ENCODE data around the gene LGI2.
"Not testable (repeated sequence)": the region's sequence is repeated elsewhere in the genome, so short reads cannot be mapped to it uniquely, and the experiment has no call there.

LGI2 gene

DNA sequence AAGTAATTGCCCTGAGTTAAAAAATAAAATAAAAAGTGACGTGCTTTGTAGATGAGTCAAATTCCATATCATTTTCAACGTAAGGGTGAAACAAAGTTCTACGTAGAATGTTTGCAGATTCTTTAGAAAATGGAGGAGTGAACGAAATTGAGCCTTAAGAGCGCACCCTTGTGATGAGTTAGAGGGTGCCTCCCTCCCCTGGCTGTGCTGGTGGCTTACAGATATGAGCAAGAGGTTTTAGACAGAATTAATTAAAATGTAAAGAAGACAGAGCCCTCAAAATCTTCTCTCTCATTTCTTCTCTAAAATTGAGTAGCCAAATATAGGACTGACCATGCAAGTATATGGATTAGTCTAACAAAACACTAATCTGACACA, 30.2 kb upstream of the LGI2 start:
- TF ChIP-seq POLR2A (IDR thresholded peaks at IDR 0.05; ENCODE audit: low read depth, low read length): no peak
- no peak for DNase-seq (ENCODE audit: insufficient read length, low spot score)
- FAIRE-seq: no peak

DNA sequence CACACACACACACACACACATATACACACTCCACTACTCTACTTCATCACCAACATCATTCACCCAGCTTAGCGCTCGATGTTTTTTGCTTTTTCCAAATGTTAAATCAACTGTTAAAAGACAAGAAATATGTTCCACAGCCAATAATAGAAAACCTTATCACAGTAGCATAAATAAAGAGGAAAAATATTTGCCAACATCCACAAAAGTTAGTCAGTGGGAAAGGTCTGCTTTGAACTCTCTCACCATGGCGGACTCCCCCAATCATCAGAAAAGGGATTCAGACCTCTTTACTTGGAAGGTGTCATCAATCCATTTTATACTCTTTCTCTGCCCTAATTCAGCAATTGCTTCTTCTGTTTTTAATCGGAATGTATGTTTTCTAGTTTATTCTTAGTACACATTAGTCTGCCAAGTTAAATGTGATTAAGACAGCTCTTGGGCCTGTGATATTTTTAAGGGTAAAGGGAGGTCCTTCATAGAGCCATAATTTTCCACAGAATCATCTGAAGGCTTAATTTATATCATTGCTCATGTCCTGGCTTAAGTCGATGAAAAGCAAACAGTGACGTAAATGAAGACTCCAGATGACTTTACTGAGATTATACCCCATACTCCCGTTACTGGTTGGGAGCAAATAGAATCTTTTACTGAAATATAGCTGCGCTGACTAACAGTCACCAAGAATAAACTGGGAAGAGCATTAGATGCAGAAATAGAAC, 29.7 kb upstream of the LGI2 start:
- TF ChIP-seq POLR2A (IDR thresholded peaks at IDR 0.05; ENCODE audit: low read depth, low read length): no peak
- no peak for FAIRE-seq
- DNase-seq (ENCODE audit: insufficient read length, low spot score): no peak

DNA sequence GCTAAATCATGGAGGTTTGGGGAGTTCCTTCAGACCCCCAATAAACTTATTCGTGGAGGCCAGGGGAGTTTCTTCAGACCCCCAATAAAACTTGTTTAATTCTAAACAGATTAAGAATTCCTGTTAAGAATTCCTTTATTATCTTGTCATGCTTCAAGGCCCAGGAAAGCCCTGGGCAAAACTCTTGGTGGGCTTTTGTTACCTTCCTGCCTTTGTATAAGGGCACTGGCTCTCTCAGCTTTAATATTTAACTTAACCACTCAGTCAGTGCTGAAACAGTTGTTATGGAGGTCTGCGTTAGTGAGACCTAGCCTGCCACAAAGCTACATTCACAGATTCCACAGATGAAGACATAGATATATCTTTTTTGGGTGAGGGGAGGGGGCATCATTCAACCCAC, 29.0 kb upstream of the LGI2 start:
- DNase-seq (ENCODE audit: insufficient read length, low spot score) (no peak), FAIRE-seq (no peak)
- no peak for TF ChIP-seq POLR2A (IDR thresholded peaks at IDR 0.05; ENCODE audit: low read depth, low read length)

DNA sequence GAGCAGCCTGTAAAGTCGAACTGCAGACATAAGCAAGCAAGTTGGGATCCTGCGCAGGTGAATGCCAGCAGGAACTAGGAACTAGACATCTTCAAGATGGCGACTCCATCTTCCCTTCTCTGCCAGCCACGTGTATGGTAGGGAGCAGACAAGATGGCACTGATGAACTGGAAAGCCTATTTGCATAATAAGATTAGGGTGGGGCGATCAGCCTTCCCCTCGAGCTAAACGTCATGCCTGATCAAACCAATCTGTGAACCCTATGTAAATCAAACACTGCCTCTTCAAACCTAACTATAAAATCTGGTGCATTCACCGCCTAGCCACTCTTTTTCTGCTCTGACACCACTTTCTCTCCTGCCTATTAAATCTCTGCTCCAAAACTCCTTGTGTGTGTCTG, 28.1 kb upstream of the LGI2 start:
- DNase-seq (ENCODE audit: insufficient read length, low spot score) (no peak), FAIRE-seq (no peak)
- TF ChIP-seq POLR2A (IDR thresholded peaks at IDR 0.05; ENCODE audit: low read depth, low read length): no peak

DNA sequence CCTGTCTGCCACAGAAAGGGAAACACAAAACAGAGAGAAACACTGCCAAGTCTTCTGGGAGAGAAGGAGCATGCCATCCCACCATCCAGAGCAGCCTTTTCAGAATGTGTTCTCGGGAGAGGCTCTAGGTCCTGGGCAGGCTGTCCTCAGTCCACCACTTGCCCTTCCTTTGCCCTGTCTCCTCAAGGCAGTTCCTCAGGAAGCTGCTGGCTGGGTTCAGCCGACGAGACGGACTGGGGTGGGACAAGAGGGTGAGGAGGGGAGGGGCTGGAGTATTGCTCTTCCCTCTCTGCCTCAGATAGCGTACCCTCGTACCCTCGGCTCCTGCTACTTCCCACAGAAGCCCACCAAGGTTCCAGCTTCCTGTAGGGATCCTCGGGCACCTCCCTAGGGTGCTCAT, 26.6 kb upstream of the LGI2 start:
- no peak for TF ChIP-seq POLR2A (IDR thresholded peaks at IDR 0.05; ENCODE audit: low read depth, low read length)
- DNase-seq (ENCODE audit: insufficient read length, low spot score): no peak
- no peak for FAIRE-seq

DNA sequence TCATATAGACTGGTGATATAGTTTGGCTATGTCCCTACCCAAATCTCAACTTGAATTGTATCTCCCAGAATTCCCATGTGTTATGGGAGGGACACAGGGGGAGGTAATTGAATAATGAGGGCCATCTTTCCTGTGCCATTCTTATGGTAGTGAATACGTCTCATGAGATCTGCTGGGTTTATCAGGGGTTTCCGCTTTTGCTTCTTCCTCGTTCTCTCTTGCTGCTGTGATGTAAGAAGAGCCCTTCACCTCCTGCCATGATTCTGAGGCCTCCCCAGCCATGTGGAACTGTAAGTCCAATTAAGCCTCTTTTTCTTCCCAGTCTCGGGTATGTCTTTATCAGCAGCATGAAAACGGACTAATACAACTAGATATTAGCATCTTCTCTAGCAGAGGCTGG, 21.3 kb upstream of the LGI2 start:
- not testable (repeated sequence) for DNase-seq (ENCODE audit: insufficient read length, low spot score); FAIRE-seq

DNA sequence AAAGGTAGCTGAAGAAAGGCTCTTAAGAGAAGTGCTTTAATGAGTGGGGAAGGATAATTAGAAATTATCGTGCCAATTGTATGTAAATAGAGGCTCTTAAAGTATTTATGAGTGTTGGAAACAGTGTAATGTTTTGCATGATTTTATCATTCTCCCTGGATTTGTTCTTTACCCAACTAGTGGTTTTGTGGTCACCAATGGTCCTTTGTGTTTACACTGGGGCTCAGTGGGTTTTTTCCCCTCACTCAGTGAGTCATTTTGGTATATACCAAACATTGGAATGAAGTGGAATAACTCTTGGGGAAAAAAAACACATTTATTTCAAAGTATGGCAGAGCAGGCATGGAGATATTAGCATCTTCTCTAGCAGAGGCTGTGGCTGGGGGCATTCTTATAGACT, 20.8 kb upstream of the LGI2 start:
- DNase-seq (ENCODE audit: insufficient read length, low spot score): no peak
- no peak for FAIRE-seq
- TF ChIP-seq POLR2A (IDR thresholded peaks at IDR 0.05; ENCODE audit: low read depth, low read length): no peak

DNA sequence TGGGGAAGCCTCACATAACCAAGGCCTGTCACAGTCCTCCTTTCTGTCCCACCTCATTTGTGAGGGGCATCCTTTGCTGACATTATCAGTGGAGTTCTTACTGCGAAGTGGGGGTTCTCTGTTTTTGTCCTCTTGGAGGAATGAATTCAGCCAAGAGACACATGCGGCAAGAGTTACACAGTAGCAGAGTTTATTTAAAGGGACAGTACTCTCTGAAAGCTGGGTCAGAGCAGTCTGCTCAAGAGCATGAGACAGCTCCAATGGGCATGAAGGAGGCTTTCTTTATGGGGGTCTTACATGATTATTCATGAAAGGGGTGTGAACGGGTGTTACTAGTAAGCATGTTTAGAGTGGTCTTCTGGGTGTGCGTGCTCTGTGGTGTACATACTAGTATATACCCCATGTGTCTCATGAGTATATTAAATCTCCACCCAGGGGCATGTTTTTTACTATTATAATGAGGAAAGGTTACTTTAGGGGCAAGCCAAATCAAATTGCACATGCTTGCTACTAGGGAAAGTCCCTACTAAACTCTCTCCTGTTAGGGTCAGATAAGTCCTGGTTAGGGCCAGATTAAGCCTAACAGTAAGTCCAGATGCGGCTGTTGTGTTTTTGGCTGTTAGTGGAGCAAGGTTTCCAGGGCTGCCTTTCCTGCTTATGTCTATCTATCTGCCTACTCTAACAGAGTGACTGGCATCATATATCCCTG, 19.8 kb upstream of the LGI2 start:
- FAIRE-seq (no peak), DNase-seq (ENCODE audit: insufficient read length, low spot score) (no peak)
- no peak for TF ChIP-seq POLR2A (IDR thresholded peaks at IDR 0.05; ENCODE audit: low read depth, low read length)

DNA sequence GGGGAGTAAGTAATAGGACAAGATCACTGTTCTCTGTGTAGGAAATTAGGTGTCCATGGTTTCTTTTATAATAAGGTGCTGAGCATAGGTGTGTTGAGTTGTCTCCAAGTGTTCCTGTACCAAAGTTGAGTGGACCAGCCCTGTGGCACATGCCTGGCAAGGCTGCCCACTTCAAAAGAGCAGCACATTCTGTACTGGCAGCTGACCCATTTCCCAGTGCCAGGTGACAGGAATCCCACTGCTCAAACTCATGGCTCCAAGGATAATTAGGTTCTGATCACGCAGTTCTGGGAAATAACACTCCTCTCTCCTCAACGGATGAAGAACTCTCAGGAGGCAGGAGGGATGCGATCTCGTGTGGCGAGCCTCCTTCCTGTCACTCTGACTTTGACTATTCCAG, 12.8 kb upstream of the LGI2 start:
- FAIRE-seq (no peak), DNase-seq (ENCODE audit: insufficient read length, low spot score) (no peak)
- TF ChIP-seq POLR2A (IDR thresholded peaks at IDR 0.05; ENCODE audit: low read depth, low read length): no peak

DNA sequence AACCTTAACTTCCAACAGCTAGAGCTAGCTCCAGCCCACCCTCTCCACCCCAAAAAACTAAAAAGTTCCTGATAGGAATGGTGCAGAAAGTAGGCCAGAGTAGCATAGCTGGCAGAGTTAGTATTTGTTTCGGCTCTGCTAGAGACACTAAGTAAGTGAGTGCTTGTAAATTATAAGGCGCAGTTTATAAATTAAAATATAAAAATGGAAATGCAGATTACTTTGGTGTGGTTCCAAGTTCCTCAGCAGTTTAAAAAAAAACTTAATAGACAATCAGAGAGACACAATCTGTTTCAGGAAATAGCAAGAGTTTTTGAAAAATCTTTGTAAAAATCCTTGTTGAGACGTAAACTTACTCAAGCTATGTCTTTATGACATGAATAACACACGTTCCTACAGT, 2.8 kb upstream of the LGI2 start:
- no peak for DNase-seq (ENCODE audit: insufficient read length, low spot score)
- no peak for FAIRE-seq
- no peak for TF ChIP-seq POLR2A (IDR thresholded peaks at IDR 0.05; ENCODE audit: low read depth, low read length)

DNA sequence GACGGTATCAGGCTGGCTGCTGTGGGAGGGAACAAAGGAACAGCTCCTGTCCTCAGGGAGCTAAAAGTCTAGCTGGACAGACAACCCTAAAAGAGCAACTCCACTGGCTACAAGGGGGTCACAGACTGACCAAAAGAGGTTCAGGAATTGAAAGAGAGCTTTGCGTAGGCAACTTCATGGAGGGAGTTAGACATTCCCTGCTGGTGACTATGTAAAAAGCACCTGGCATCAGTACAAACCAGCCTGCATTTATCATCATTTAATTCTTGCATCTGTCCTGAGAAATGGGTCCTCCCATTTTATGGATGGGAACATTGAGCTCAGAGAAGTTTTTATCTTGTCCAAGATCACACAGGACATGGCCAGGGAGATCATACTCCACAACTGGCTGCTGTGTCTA, 1.4 kb upstream of the LGI2 start:
- FAIRE-seq (no peak), DNase-seq (ENCODE audit: insufficient read length, low spot score) (no peak)
- no peak for TF ChIP-seq POLR2A (IDR thresholded peaks at IDR 0.05; ENCODE audit: low read depth, low read length)

DNA sequence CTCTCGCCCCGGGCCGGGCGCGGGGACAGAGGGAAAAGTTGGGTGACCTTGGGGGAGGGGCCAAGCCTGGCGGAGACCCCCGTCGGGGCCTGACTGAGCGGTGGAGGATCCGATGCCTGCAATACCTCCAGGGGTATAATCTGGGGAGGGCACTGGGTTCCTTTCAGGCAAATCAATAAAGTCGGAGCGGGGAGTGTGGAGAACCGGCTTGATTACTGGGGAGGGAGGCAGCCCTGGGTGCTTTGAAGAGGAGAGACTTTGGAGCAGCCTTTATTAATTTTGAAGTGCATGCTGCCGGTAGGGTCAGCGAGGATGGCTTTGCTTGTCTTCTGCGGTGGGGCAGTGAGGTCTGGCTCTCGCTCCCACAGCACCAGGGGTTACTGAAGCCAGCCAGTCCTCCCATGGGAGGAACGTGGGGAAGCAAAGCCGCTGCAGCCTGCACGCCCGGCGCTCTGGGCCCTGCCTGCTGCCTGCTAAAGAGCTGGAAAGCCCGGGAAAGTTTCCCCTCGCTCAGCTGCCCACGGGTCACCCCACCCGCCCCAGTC, 403 bp upstream of the LGI2 start:
- DNase-seq (ENCODE audit: insufficient read length, low spot score) (no peak), FAIRE-seq (no peak)
- TF ChIP-seq POLR2A (IDR thresholded peaks at IDR 0.05; ENCODE audit: low read depth, low read length): no peak

DNA sequence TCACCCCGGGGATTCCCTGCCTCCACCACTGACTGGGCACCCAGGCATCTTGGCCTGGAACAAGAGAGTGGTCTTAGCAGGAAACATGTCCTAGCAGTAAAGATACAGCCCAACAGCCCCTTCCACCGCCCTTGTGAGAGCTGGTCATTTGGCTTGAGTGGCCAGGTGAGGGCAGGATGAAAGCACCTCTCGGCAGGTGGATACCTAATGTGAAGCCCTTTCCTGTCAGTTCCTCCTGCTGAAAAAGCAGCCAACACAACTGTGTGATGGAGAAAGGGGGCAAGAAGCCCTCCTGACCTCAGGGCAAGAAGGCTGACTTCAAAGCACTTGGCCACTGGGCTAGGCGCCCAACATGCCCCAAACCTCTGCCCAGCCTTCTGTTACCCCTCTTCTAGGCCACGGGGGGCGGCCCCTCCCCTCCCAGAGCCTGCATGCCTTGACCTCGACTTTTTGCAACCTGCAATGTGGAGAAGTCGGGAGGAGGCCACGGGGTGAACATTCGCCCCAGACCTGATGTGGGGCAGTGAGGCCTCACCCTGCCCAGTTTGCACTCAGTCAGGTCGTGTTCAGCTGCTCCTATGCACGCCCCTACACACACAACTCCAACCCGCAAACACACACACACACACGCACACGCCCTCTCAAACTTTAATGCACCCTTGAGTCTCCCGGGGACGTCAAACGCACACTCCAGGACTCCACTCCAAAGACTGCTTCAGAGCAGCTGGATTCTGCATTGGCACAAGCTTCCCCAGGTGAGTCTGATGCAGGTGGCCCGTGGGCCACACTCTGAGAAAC, 1.1 kb downstream of the LGI2 start:
- no peak for TF ChIP-seq POLR2A (IDR thresholded peaks at IDR 0.05; ENCODE audit: low read depth, low read length)
- FAIRE-seq: no peak
- DNase-seq (ENCODE audit: insufficient read length, low spot score): no peak

DNA sequence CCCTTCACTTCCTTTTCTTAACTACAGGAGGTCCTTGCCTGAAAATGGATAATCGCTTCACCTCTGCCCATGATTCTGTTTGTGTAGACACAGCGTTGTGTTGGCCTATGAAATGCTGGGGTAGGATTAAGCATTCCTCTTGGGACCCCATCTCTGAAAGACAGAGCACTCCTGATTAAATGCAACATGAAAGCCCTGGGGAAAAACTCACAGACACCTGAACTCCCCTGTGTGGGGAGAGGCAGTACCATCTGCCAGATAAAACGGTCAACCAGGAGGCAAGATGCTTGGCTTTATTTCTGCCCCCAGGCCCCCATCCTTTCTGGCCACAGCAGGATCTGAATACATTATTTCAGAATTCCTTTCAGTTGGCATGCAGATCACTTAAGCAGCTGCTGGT, 1.9 kb downstream of the LGI2 start:
- TF ChIP-seq POLR2A (IDR thresholded peaks at IDR 0.05; ENCODE audit: low read depth, low read length): no peak
- DNase-seq (ENCODE audit: insufficient read length, low spot score) (no peak), FAIRE-seq (no peak)
